HFF-Myc (cell line): ENCODE measurements around the gene MB21D2.

Source experiments
- DNase-seq: peaks from one replicate; pipeline ENCODE4 v3.0.0-alpha.2; 2011; ENCODE audit warnings: low read depth; ENCODE audit errors: extremely low read depth
- H3K4me3 ChIP-seq: replicated peaks from 2 replicates; pipeline ENCODE4 v1.5.1; 2011; ENCODE audit warnings: low read depth, mild to moderate bottlenecking, control low read depth, low read length
- CTCF ChIP-seq: IDR thresholded peaks from 2 replicates; pipeline ENCODE4 v1.5.1; 2012; ENCODE audit warnings: mild to moderate bottlenecking, low read depth, low read length, control low read depth; ENCODE audit errors: missing control alignments

The MB21D2 gene

GRCh38 chr3:192817053-192817452 lies 100.6 kb downstream of the MB21D2 start:
- DNase-seq = peak; percentile 25

GRCh38 chr3:192816351-192816750 lies 101.3 kb downstream of the MB21D2 start:
- TF ChIP-seq CTCF = peak; percentile 45
- no peak overlapping the region for H3K4me3 ChIP-seq
- peak; percentile 50 for DNase-seq

More at GRCh38 chr3:192817053-192817452, 100.6 kb downstream of the MB21D2 start:
- H3K4me3 ChIP-seq = no peak overlapping the region
- no peak for TF ChIP-seq CTCF

- peak; percentile 52 for DNase-seq
- H3K4me3 ChIP-seq = no peak overlapping the region
- peak; percentile 55 for TF ChIP-seq CTCF
Measured at GRCh38 chr3:192812743-192813383, 104.8 kb downstream of the MB21D2 start.

- TF ChIP-seq CTCF = no peak
- H3K4me3 ChIP-seq = no peak overlapping the region
- DNase-seq = no peak
Measured at GRCh38 chr3:192805711-192806110, 111.9 kb downstream of the MB21D2 start.

- H3K4me3 ChIP-seq = no peak overlapping the region
- no peak for TF ChIP-seq CTCF
- no peak for DNase-seq
Measured at GRCh38 chr3:192804502-192804901, 113.2 kb downstream of the MB21D2 start.

GRCh38 chr3:192802957-192803899 lies 114.4 kb downstream of the MB21D2 start:
- H3K4me3 ChIP-seq = no peak overlapping the region
- peak; percentile 41 for TF ChIP-seq CTCF
- DNase-seq = no peak
